A673 (cell line): ENCODE results near the gene FGD6.

Experiments
- EZH2 ChIP-seq: fragments of 200-600 bp; sonication (generic); IDR thresholded peaks from 2 replicates; pipeline ENCODE4 v1.6.1; 2017; ENCODE audit warnings: borderline replicate concordance, low read depth, mild to moderate bottlenecking, mixed read lengths, antibody characterized with exemption, low read length; ENCODE audit not compliant: poor library complexity, severe bottlenecking
- TF ChIP-seq, protein P1 (sequence below): fragments of 300-800, 200-600 bp; sonication (generic); conservative IDR thresholded peaks from 2 replicates; pipeline ENCODE4 v1.5.1; 2017; ENCODE audit warnings: low read depth, mild to moderate bottlenecking, antibody characterized with exemption, low read length, moderate library complexity, mixed read lengths

DNA sequence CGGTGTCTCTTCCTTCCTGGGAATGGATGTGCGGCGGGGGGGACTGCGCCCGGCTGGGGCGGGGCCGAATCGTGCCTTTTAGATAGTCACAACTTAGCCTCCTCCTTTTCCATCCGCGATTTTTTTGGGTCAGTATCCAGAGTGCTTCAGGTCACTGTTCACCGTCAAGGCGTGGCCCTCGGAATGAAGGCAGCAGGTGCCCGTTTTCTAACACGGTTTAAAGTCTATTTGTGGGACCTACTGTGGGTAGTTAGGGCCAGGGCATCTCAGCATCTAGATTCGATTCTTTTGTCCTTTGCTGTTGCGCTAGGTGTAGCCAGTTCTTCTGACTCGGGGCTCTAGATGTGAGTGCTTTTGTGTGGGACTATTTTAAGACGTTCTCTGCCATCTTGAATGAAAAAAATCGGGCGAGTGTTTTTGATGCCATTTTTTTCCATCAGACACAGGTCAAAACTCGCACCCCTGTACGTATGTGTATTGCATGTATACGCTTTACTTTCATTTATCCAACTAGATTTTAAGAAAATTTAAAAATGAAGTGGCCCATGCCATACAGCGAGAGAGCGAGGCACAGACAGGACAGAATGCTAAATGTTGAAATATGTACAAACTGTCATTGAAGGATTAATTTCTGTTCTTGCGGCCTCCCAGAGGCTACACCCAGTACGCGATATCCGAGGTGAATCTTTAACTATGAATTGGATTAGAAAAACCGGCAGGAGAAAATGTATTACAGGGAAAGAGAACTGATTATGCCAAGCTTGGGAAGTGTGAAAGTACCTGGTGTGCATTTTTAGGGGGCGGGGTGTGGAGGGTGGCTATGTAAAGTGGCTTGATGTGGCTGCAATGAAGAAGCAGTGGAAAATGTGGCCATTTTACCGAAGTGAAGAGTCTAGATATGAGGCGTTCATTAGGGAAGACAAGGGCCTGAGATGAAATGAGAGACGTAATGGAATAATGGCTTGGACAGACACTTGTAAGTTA, 1.2 kb upstream of the FGD6 start:
- no peak for TF ChIP-seq EZH2
- TF ChIP-seq, protein P1, sequence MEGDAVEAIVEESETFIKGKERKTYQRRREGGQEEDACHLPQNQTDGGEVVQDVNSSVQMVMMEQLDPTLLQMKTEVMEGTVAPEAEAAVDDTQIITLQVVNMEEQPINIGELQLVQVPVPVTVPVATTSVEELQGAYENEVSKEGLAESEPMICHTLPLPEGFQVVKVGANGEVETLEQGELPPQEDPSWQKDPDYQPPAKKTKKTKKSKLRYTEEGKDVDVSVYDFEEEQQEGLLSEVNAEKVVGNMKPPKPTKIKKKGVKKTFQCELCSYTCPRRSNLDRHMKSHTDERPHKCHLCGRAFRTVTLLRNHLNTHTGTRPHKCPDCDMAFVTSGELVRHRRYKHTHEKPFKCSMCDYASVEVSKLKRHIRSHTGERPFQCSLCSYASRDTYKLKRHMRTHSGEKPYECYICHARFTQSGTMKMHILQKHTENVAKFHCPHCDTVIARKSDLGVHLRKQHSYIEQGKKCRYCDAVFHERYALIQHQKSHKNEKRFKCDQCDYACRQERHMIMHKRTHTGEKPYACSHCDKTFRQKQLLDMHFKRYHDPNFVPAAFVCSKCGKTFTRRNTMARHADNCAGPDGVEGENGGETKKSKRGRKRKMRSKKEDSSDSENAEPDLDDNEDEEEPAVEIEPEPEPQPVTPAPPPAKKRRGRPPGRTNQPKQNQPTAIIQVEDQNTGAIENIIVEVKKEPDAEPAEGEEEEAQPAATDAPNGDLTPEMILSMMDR, result no peak
